HepG2 (cell line): ENCODE data around the gene CAPZB. TPM values are rescaled to one million over a fixed set of nuclear protein-coding genes. Genes with fewer than 3 reads are reported as not detected.
A peak's percentile ranks its signal among the peaks of the same experiment; 100 is the strongest.

Experiments used
- CBX5 ChIP-seq: sonication (generic); formaldehyde crosslinking; IDR thresholded peaks from 2 replicates; pipeline ENCODE4 v1.4.0; 2020; ENCODE audit warnings: missing genetic modification reagents, borderline replicate concordance
- DPF2 ChIP-seq: sonication (generic); formaldehyde crosslinking; IDR thresholded peaks from 2 replicates; pipeline ENCODE4 v1.4.0; 2020; ENCODE audit warnings: mild to moderate bottlenecking, low read depth, missing genetic modification reagents, borderline replicate concordance
- ELF4 ChIP-seq: sonication (generic); formaldehyde crosslinking; IDR thresholded peaks from 2 replicates; pipeline ENCODE4 v1.5.0; 2020; ENCODE audit warnings: missing genetic modification reagents, mild to moderate bottlenecking, moderate library complexity, borderline replicate concordance
- HDAC1 ChIP-seq: sonication (generic); formaldehyde crosslinking; IDR thresholded peaks from 2 replicates; pipeline ENCODE4 v1.5.1; 2020; ENCODE audit warnings: mild to moderate bottlenecking, missing genetic modification reagents
- IKZF4 ChIP-seq: sonication (generic); formaldehyde crosslinking; IDR thresholded peaks from 2 replicates; pipeline ENCODE4 v1.5.1; 2020; ENCODE audit warnings: borderline replicate concordance, mild to moderate bottlenecking, low read depth, missing genetic modification reagents; ENCODE audit errors: not compliant biosample characterization
- KAT7 ChIP-seq: IDR thresholded peaks from 2 replicates; pipeline ENCODE4 v1.6.1; 2018; ENCODE audit warnings: borderline replicate concordance, missing compliant biosample characterization
- MLLT10 ChIP-seq: sonication (generic); formaldehyde crosslinking; IDR thresholded peaks from 2 replicates; pipeline ENCODE4 v1.4.0; 2020; ENCODE audit warnings: missing genetic modification reagents
- MTF1 ChIP-seq: sonication (generic); formaldehyde crosslinking; IDR thresholded peaks from 2 replicates; pipeline ENCODE4 v1.5.0; 2020; ENCODE audit warnings: missing genetic modification reagents
- MZF1 ChIP-seq: sonication (generic); formaldehyde crosslinking; IDR thresholded peaks from 2 replicates; pipeline ENCODE4 v1.8.1; 2023; ENCODE audit warnings: mild to moderate bottlenecking, missing genetic modification reagents, borderline replicate concordance
- NFRKB ChIP-seq: fragments of 450-650 bp; IDR thresholded peaks from 2 replicates; pipeline ENCODE4 v1.6.1; 2017
- PAX8 ChIP-seq: sonication (generic); formaldehyde crosslinking; IDR thresholded peaks from 2 replicates; pipeline ENCODE4 v1.8.0; 2022; ENCODE audit warnings: mild to moderate bottlenecking, missing genetic modification reagents, borderline replicate concordance
- POGZ ChIP-seq: sonication (generic); formaldehyde crosslinking; IDR thresholded peaks from 2 replicates; pipeline ENCODE4 v1.4.0; 2020; ENCODE audit warnings: mild to moderate bottlenecking, missing genetic modification reagents
- PREB ChIP-seq: sonication (generic); formaldehyde crosslinking; IDR thresholded peaks from 2 replicates; pipeline ENCODE4 v1.4.0; 2020; ENCODE audit warnings: missing genetic modification reagents
- RBM39 ChIP-seq: fragments of 200-400 bp; formaldehyde crosslinking; IDR thresholded peaks from one replicate; pipeline ENCODE4 v1.6.1; 2018; ENCODE audit warnings: antibody characterized with exemption, mild to moderate bottlenecking, low read depth, low read length; ENCODE audit not compliant: poor library complexity, severe bottlenecking
- SETDB1 ChIP-seq: sonication (generic); formaldehyde crosslinking; IDR thresholded peaks from 2 replicates; pipeline ENCODE4 v1.5.1; 2020; ENCODE audit warnings: missing genetic modification reagents, mild to moderate bottlenecking, borderline replicate concordance
- SRSF1 ChIP-seq: fragments of 200-400 bp; formaldehyde crosslinking; optimal IDR thresholded peaks from 2 replicates; pipeline ENCODE3; 2017; ENCODE audit warnings: mild to moderate bottlenecking, low read depth, low read length, moderate library complexity
- SSRP1 ChIP-seq: IDR thresholded peaks from 2 replicates; pipeline ENCODE4 v1.6.1; 2016; ENCODE audit warnings: control low read depth
- TAF1 ChIP-seq: sonication (generic); formaldehyde crosslinking; IDR thresholded peaks from 2 replicates; pipeline ENCODE4 v1.4.0; 2020; ENCODE audit warnings: missing genetic modification reagents
- TEF ChIP-seq: sonication (generic); formaldehyde crosslinking; IDR thresholded peaks from 2 replicates; pipeline ENCODE4 v1.5.0; 2020; ENCODE audit warnings: missing genetic modification reagents
- ZMAT5 ChIP-seq: sonication (generic); formaldehyde crosslinking; IDR thresholded peaks from 2 replicates; pipeline ENCODE4 v1.5.0; 2020; ENCODE audit warnings: mild to moderate bottlenecking, low read depth, missing genetic modification reagents, borderline replicate concordance
- ZNF274 ChIP-seq: sonication (generic); formaldehyde crosslinking; IDR thresholded peaks from 2 replicates; pipeline ENCODE4 v1.5.1; 2020; ENCODE audit warnings: mild to moderate bottlenecking, missing genetic modification reagents
- ZNF276 ChIP-seq: sonication (generic); formaldehyde crosslinking; IDR thresholded peaks from 2 replicates; pipeline ENCODE4 v1.4.0; 2020; ENCODE audit warnings: mild to moderate bottlenecking, low read depth, missing genetic modification reagents
- ZNF350 ChIP-seq: sonication (generic); formaldehyde crosslinking; IDR thresholded peaks from 2 replicates; pipeline ENCODE4 v1.4.0; 2020; ENCODE audit warnings: mild to moderate bottlenecking, low read depth, missing genetic modification reagents, borderline replicate concordance
- ZNF354B ChIP-seq: sonication (generic); formaldehyde crosslinking; IDR thresholded peaks from 2 replicates; pipeline ENCODE4 v1.8.0; 2022; ENCODE audit warnings: mild to moderate bottlenecking, missing genetic modification reagents
- ZNF430 ChIP-seq: sonication (generic); formaldehyde crosslinking; IDR thresholded peaks from 2 replicates; pipeline ENCODE4 v1.9.0; 2021; ENCODE audit warnings: mild to moderate bottlenecking, missing genetic modification reagents
- ZNF510 ChIP-seq: sonication (generic); formaldehyde crosslinking; IDR thresholded peaks from 2 replicates; pipeline ENCODE4 v1.4.0; 2020; ENCODE audit warnings: low read depth, mild to moderate bottlenecking, missing genetic modification reagents
- ZNF614 ChIP-seq: IDR thresholded peaks from 2 replicates; pipeline ENCODE4 v1.6.1; 2018; ENCODE audit warnings: missing biosample characterization, missing genetic modification reagents, inconsistent platforms, borderline replicate concordance
- ZNF749 ChIP-seq: sonication (generic); formaldehyde crosslinking; IDR thresholded peaks from 2 replicates; pipeline ENCODE4 v1.8.0; 2022; ENCODE audit warnings: mild to moderate bottlenecking, missing genetic modification reagents, moderate library complexity, borderline replicate concordance
- polyA plus RNA-seq, 8 experiments: library from polyadenylated mRNA; depleted of rRNA in 3 of 8; stranded (reverse) in 7 of 8; unstranded in 1 of 8; fragments of >200 nt; fragmentation: Illumina TruSeq in 4 of 8; extraction: Trizol in 4 of 8; gene quantifications; 2 replicates each; pipeline versions ENCODE4 v1.2.1 to v1.2.3, GENCODE V29; 2011 to 2016; ENCODE audit warnings: low read depth in 4 of 8, missing spikeins in 1 of 8, mixed read lengths in 1 of 8; ENCODE audit not compliant: insufficient read depth in 1 of 8
- total RNA-seq, 5 experiments: library from RNA; depleted of rRNA; stranded (reverse); fragments of >200 nt; fragmentation: Illumina TruSeq; extraction: Trizol; gene quantifications; 2 replicates each; pipeline ENCODE4 v1.2.3, GENCODE V29; 2016; ENCODE audit warnings: low read depth in 1 of 5

Gene CAPZB
- total and polyA plus RNA-seq, 2 of the 13 experiments (the other 11 are each of a cell fraction or from before 2014, with no cell fraction given) = 58.9 to 76.9 TPM

- TF ChIP-seq ELF4 (CRISPR knock-in tag) = no peak
- TF ChIP-seq SRSF1 = no peak
- 0 out of 2 replicates have a peak, but pooled peaks have one; percentile 35 for TF ChIP-seq HDAC1
- no peak for TF ChIP-seq ZNF350 (CRISPR knock-in tag)
- TF ChIP-seq IKZF4 = no peak
- 0 out of 2 replicates have a peak, but pooled peaks have one; percentile 33 for TF ChIP-seq ZNF614 (CRISPR knock-in tag)
- TF ChIP-seq POGZ (CRISPR knock-in tag) = no peak
- TF ChIP-seq ZNF510 = no peak
- no peak for TF ChIP-seq SETDB1
- TF ChIP-seq ZNF276 (CRISPR knock-in tag) = no peak
- no peak for TF ChIP-seq SSRP1 (CRISPR knock-in tag)
- no peak for TF ChIP-seq MTF1 (CRISPR knock-in tag)
- no peak; the same call in 1 of the 2 replicates for TF ChIP-seq DPF2 (CRISPR knock-in tag)
- no peak for TF ChIP-seq NFRKB
- TF ChIP-seq KAT7 (CRISPR knock-in tag) = no peak
- no peak for TF ChIP-seq PAX8 (CRISPR knock-in tag)
- TF ChIP-seq ZNF430 (CRISPR knock-in tag) = no peak
- TF ChIP-seq ZNF749 (CRISPR knock-in tag) = no peak
- no peak for TF ChIP-seq ZNF354B
- no peak for TF ChIP-seq TAF1
- TF ChIP-seq MLLT10 (CRISPR knock-in tag) = no peak
- TF ChIP-seq TEF (CRISPR knock-in tag) = no peak
- no peak for TF ChIP-seq RBM39
- no peak for TF ChIP-seq ZMAT5 (CRISPR knock-in tag)
- TF ChIP-seq ZNF274 (CRISPR knock-in tag) = no peak
- no peak for TF ChIP-seq PREB (CRISPR knock-in tag)
- no peak for TF ChIP-seq MZF1 (CRISPR knock-in tag)
- no peak for TF ChIP-seq CBX5 (CRISPR knock-in tag)
Observed at GRCh38 chr1:19425646-19426239, 59.6 kb downstream of the CAPZB start (continued).
